Motor neuron (in vitro differentiated cells): Measurements from ENCODE around the gene AKAP7. TPM values are rescaled to one million over a fixed set of nuclear protein-coding genes. Genes with fewer than 3 reads are reported as not detected.
A peak's percentile ranks its signal among the peaks of the same experiment; 100 is the strongest.

ENCODE experiments used
- ATAC-seq, 8 experiments: fragments of 200-7000 bp; cut with Tn5 transposase; replicated peaks in 6 of 8; 2 replicates each; pipeline ENCODE4 v1.8.0; 2021; ENCODE audit warnings: mild to moderate bottlenecking in 8 of 8, moderate library complexity in 8 of 8
- H3K27ac ChIP-seq, 2 donors: fragments of 250-450 bp; sonication (Bioruptor Pico); 2 replicates each; pipeline ENCODE4 v1.9.0; 2021; ENCODE audit warnings: antibody characterized with exemption in 2 of 2, mild to moderate bottlenecking in 2 of 2, moderate library complexity in 1 of 2
- H3K4me1 ChIP-seq, 2 donors: fragments of 250-450 bp; sonication (Bioruptor Pico); replicated peaks in 1 of 2; 2 replicates each; pipeline ENCODE4 v1.6.1; 2021; ENCODE audit warnings: antibody characterized with exemption in 2 of 2, mild to moderate bottlenecking in 2 of 2, moderate library complexity in 1 of 2
- H3K4me3 ChIP-seq, 5 donors: fragments of 250-450 bp; sonication (Bioruptor Pico); 2 replicates each; pipeline ENCODE4 v1.9.0; 2021; ENCODE audit warnings: antibody characterized with exemption in 5 of 5, mild to moderate bottlenecking in 5 of 5, moderate library complexity in 4 of 5
- WGBS, 10 experiments: fragments of 450-650 bp; shearing (Covaris generic); methylation state at CpG; one replicate each; pipeline ENCODE4 v1.0.0; 2022; 5-methylcytosine and 5-hydroxymethylcytosine counted together
- in situ Hi-C, 9 experiments: fragments of 400-800 bp; cut with MboI; loops; one replicate each; pipeline ENCODE4 v1.15.0; 2021; ENCODE audit warnings: low sequenced_read_pairs in 9 of 9, low pct_unique_long_range_greater_than_20kb in 2 of 9; ENCODE audit not compliant: unreplicated experiment in 9 of 9
- total RNA-seq, 8 experiments: library from RNA; unstranded; fragments of 300-600 nt; gene quantifications; 2 replicates each; pipeline versions ENCODE4 v1.2.3 to v1.2.4, GENCODE V29; 2022

AKAP7 gene
- total RNA-seq, 8 experiments from 2014 or later: 2.5 to 18.5 (median 9.2) TPM

GRCh38 chr6:131136021-131136786, 937 bp downstream of the AKAP7 start:
- in situ Hi-C loops: no loop called here
- peak overlapping the region in 1 of 2 donors; percentile 90 for H3K27ac ChIP-seq
- peak overlapping the region; percentile 36 to 55 (median 47) for H3K4me3 ChIP-seq
- WGBS, 10 experiments: 0 to 66% (median 21%) methylated on average over 6 to 15 of the region's 17 CpGs
- H3K4me1 ChIP-seq: peaks cover 7 to 10% of the 10 kb centered on the region in 2 donors
- peak in 3 of 8 experiments; percentile 25 to 33 (median 29) for ATAC-seq

- H3K27ac ChIP-seq: no peak overlapping the region
- H3K4me1 ChIP-seq: peaks cover 3 to 5% of the 10 kb centered on the region in 2 donors
- H3K4me3 ChIP-seq: no peak overlapping the region
- in situ Hi-C loops: no loop called here
- WGBS, 10 experiments: 75 to 100% (median 95%) methylated on average over 1 to 4 of the region's 4 CpGs; no CpG with 5 or more reads in 2 of the 10 experiments
- ATAC-seq: no peak
Measured at GRCh38 chr6:131139599-131139998, 4.3 kb downstream of the AKAP7 start.

- no peak for ATAC-seq
- in situ Hi-C loops: no loop called here
- Histone ChIP-seq H3K4me1 (no peaks in the 10 kb centered on the region), H3K4me3 (no peak overlapping the region), H3K27ac (no peak overlapping the region)
- 80 to 100% (median 100%) methylated on average over 1 to 3 of the region's 3 CpGs; no CpG with 5 or more reads in 3 of the 10 experiments for WGBS, 10 experiments
Measured at GRCh38 chr6:131143319-131143718, 8.1 kb downstream of the AKAP7 start.

- in situ Hi-C loops: no loop called here
- Histone ChIP-seq H3K4me1 (no peaks in the 10 kb centered on the region), H3K27ac (no peak overlapping the region), H3K4me3 (no peak overlapping the region)
- 33 to 100% (median 76%) methylated on average over 1 to 2 of the region's 2 CpGs; no CpG with 5 or more reads in 2 of the 10 experiments for WGBS, 10 experiments
- no peak for ATAC-seq
Measured at GRCh38 chr6:131146865-131147264, 11.6 kb downstream of the AKAP7 start.

GRCh38 chr6:131156411-131156810, 21.1 kb downstream of the AKAP7 start:
- 87 to 100% (median 96%) methylated on average over 1 to 2 of the region's 2 CpGs; no CpG with 5 or more reads in 2 of the 10 experiments for WGBS, 10 experiments
- no peak for ATAC-seq
- in situ Hi-C loops: loop anchor here in 2 of 9 experiments (25.0 kb wide), 1 partner anchor 269 kb away; no protein-coding TSS in a partner anchor
- H3K27ac ChIP-seq: no peak overlapping the region
- H3K4me3 ChIP-seq: no peak overlapping the region
- H3K4me1 ChIP-seq: no peaks in the 10 kb centered on the region

GRCh38 chr6:131159578-131159977, 24.3 kb downstream of the AKAP7 start:
- 20 to 100% (median 80%) methylated on average over 1 to 2 of the region's 2 CpGs; no CpG with 5 or more reads in 1 of the 10 experiments for WGBS, 10 experiments
- in situ Hi-C loops: loop anchor here in 2 of 9 experiments (25.0 kb wide), 1 partner anchor 272 kb away; no protein-coding TSS in a partner anchor
- peak in 2 of 8 experiments; percentile 68 to 76 for ATAC-seq
- Histone ChIP-seq H3K4me3 (no peak overlapping the region), H3K27ac (no peak overlapping the region), H3K4me1 (no peaks in the 10 kb centered on the region)

GRCh38 chr6:131160254-131160758, 25.0 kb downstream of the AKAP7 start:
- WGBS, 10 experiments: 20 to 89% (median 50%) methylated on average over 1 of the region's 1 CpG; no CpG with 5 or more reads in 6 of the 10 experiments
- in situ Hi-C loops: loop anchor here in 2 of 9 experiments (25.0 kb wide), 1 partner anchor 273 kb away; no protein-coding TSS in a partner anchor
- H3K4me3 ChIP-seq: no peak overlapping the region
- no peak for ATAC-seq
- no peak overlapping the region for H3K27ac ChIP-seq
- H3K4me1 ChIP-seq: no peaks in the 10 kb centered on the region

- Histone ChIP-seq H3K4me1 (no peaks in the 10 kb centered on the region), H3K4me3 (no peak overlapping the region), H3K27ac (no peak overlapping the region)
- 53 to 100% (median 100%) methylated on average over 1 to 3 of the region's 3 CpGs; no CpG with 5 or more reads in 3 of the 10 experiments for WGBS, 10 experiments
- ATAC-seq: no peak
- in situ Hi-C loops: loop anchor here in 2 of 9 experiments (25.0 kb wide), 1 partner anchor 275 kb away; no protein-coding TSS in a partner anchor
Measured at GRCh38 chr6:131161987-131162386, 26.7 kb downstream of the AKAP7 start.

GRCh38 chr6:131163886-131164285, 28.6 kb downstream of the AKAP7 start:
- H3K4me3 ChIP-seq: no peak overlapping the region
- in situ Hi-C loops: loop anchor here in 2 of 9 experiments (25.0 kb wide), 1 partner anchor 277 kb away; no protein-coding TSS in a partner anchor
- H3K27ac ChIP-seq: no peak overlapping the region
- no peaks in the 10 kb centered on the region for H3K4me1 ChIP-seq
- 83 to 100% (median 100%) methylated on average over 1 of the region's 1 CpG; no CpG with 5 or more reads in 3 of the 10 experiments for WGBS, 10 experiments
- no peak for ATAC-seq

GRCh38 chr6:131164506-131164905, 29.2 kb downstream of the AKAP7 start:
- Histone ChIP-seq H3K4me1 (no peaks in the 10 kb centered on the region), H3K27ac (no peak overlapping the region), H3K4me3 (no peak overlapping the region)
- in situ Hi-C loops: loop anchor here in 2 of 9 experiments (25.0 kb wide), 1 partner anchor 277 kb away; no protein-coding TSS in a partner anchor
- no peak for ATAC-seq
- WGBS, 10 experiments: 22 to 100% (median 88%) methylated on average over 1 to 2 of the region's 2 CpGs; no CpG with 5 or more reads in 3 of the 10 experiments

GRCh38 chr6:131167773-131168172, 32.5 kb downstream of the AKAP7 start:
- no peak overlapping the region for H3K4me3 ChIP-seq
- no peak overlapping the region for H3K27ac ChIP-seq
- in situ Hi-C loops: loop anchor here in 2 of 9 experiments (25.0 kb wide), 1 partner anchor 280 kb away; no protein-coding TSS in a partner anchor
- WGBS, 10 experiments: 26 to 88% (median 69%) methylated on average over 1 to 3 of the region's 3 CpGs
- ATAC-seq: no peak
- no peaks in the 10 kb centered on the region for H3K4me1 ChIP-seq

GRCh38 chr6:131169613-131170012, 34.3 kb downstream of the AKAP7 start:
- in situ Hi-C loops: loop anchor here in 2 of 9 experiments (25.0 kb wide), 1 partner anchor 282 kb away; no protein-coding TSS in a partner anchor
- no peak for ATAC-seq
- H3K4me1 ChIP-seq: no peaks in the 10 kb centered on the region
- H3K27ac ChIP-seq: no peak overlapping the region
- no peak overlapping the region for H3K4me3 ChIP-seq

GRCh38 chr6:131172222-131172621, 37.0 kb downstream of the AKAP7 start:
- ATAC-seq: no peak
- no peaks in the 10 kb centered on the region for H3K4me1 ChIP-seq
- 100% methylated on average over 1 of the region's 1 CpG; no CpG with 5 or more reads in 7 of the 10 experiments for WGBS, 10 experiments
- H3K27ac ChIP-seq: no peak overlapping the region
- H3K4me3 ChIP-seq: no peak overlapping the region
- in situ Hi-C loops: loop anchor here in 2 of 9 experiments (25.0 kb wide), 1 partner anchor 285 kb away; no protein-coding TSS in a partner anchor
